Transverse colon (tissue), 4 donors: ENCODE data around the gene TRABD2B. TPM values are rescaled to one million over a fixed set of nuclear protein-coding genes. Genes with fewer than 3 reads are reported as not detected.

Source experiments
- DNase-seq: peaks from one replicate; pipeline ENCODE4 v3.0.0-alpha.2; 2019
- H3K27ac ChIP-seq, 4 donors: fragments of 200-600 bp; sonication (generic); 2 replicates each; pipeline ENCODE4 v1.5.1; 2016 to 2018; ENCODE audit warnings: inconsistent platforms in 4 of 4
- H3K27me3 ChIP-seq: fragments of 200-600 bp; sonication (generic); 2 replicates; pipeline ENCODE4 v1.5.1; 2017; ENCODE audit warnings: inconsistent platforms
- H3K36me3 ChIP-seq, 4 donors: fragments of 200-600 bp; sonication (generic); 2 replicates each; pipeline ENCODE4 v1.5.1; 2017 to 2019; ENCODE audit warnings: inconsistent platforms in 4 of 4
- H3K4me1 ChIP-seq, 4 donors: fragments of 200-600 bp; sonication (generic); 2 replicates each; pipeline ENCODE4 v1.5.1; 2017 to 2020; ENCODE audit warnings: inconsistent platforms in 4 of 4
- H3K4me3 ChIP-seq, 4 donors: fragments of 200-600 bp; sonication (generic); 1 replicate in 1 of 4; 2 replicates in 3 of 4; pipeline versions ENCODE4 v1.5.1 to v1.6.1; 2017 to 2019; ENCODE audit warnings: inconsistent platforms in 4 of 4
- H3K9me3 ChIP-seq, 2 donors: fragments of 200-600 bp; sonication (generic); 2 replicates each; pipeline ENCODE4 v1.5.1; 2017 to 2019; ENCODE audit warnings: inconsistent platforms in 2 of 2
- EP300 ChIP-seq: sonication (generic); formaldehyde crosslinking; IDR thresholded peaks from one replicate; pipeline ENCODE4 v1.6.1; 2017; ENCODE audit warnings: antibody characterized with exemption, low read depth
- POLR2A ChIP-seq: fragments of 450-650 bp; IDR thresholded peaks from one replicate; pipeline ENCODE4 v1.6.1; 2016; ENCODE audit warnings: antibody characterized with exemption, mild to moderate bottlenecking, moderate library complexity
- POLR2AphosphoS5 ChIP-seq, 3 donors: sonication (generic); formaldehyde crosslinking; IDR thresholded peaks; one replicate each; pipeline ENCODE4 v1.6.1; 2016; ENCODE audit warnings: antibody characterized with exemption in 3 of 3
- WGBS, 2 donors: methylation state at CpG; one replicate each; pipeline ENCODE4 v1.1.5; 2018; ENCODE audit warnings: low coverage in 1 of 2; 5-methylcytosine and 5-hydroxymethylcytosine counted together
- in situ Hi-C, 4 donors: fragments of 200-750 bp; cut with MboI; loops; one replicate each; pipeline versions ENCODE4 v1.15.0 to v1.15.1; 2017; ENCODE audit warnings: low sequenced_read_pairs in 3 of 4, low pct_ligation_motif_present in 1 of 4, low pct_unique_long_range_greater_than_20kb in 1 of 4
- intact Hi-C: fragments of 100-400 bp; cut with DNase I; formaldehyde crosslinking; loops from one replicate; pipeline ENCODE4 v1.15.1; 2023; ENCODE audit warnings: low total_unique reads
- total RNA-seq, 4 donors: library from RNA; depleted of rRNA; stranded (reverse); fragments of >200 nt; gene quantifications; one replicate each; pipeline ENCODE4 v1.1.0, GENCODE V29; 2016
- TF ChIP-seq, protein P1 (sequence below), 5 experiments: fragments of 200-600 bp in 3 of 5; fragments of 450-650 bp in 2 of 5; sonication (generic) in 3 of 5; IDR thresholded peaks; 1 replicate in 2 of 5; 2 replicates in 3 of 5; pipeline ENCODE4 v1.5.1; 2016 to 2017; ENCODE audit warnings: antibody characterized with exemption in 5 of 5, inconsistent platforms in 3 of 5, mild to moderate bottlenecking in 2 of 5, moderate library complexity in 1 of 5

Gene TRABD2B
- total RNA-seq, 4 donors from 2014 or later = 0.27 to 0.48 (median 0.37) TPM; not detected in 1

DNA sequence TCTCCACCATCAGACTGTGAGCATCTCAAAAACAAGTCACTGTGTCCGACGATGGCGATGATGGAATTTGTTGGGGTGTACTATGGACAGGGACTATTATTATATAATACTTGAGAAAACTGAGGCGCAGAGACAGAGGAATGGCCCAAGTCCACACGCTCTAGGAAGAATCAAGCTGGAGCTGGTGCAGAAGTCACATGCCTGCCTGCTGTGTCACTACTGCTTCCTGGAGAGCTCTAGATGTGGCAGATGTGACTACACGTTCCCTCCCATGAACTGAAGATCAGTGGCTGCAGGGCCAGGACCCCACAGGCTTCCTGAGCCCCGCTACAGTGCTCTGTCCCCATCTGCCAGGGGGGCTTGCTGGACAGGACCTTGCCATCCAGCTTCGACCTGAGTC is 56.9 kb downstream of the TRABD2B start:
- no peak for DNase-seq
- in situ Hi-C loops (no loop called here), intact Hi-C loops (no loop called here)
- no peak for TF ChIP-seq POLR2A
- TF ChIP-seq EP300 = no peak
- no peak for TF ChIP-seq POLR2AphosphoS5 (IDR thresholded peaks at IDR 0.05)
- TF ChIP-seq, protein P1, sequence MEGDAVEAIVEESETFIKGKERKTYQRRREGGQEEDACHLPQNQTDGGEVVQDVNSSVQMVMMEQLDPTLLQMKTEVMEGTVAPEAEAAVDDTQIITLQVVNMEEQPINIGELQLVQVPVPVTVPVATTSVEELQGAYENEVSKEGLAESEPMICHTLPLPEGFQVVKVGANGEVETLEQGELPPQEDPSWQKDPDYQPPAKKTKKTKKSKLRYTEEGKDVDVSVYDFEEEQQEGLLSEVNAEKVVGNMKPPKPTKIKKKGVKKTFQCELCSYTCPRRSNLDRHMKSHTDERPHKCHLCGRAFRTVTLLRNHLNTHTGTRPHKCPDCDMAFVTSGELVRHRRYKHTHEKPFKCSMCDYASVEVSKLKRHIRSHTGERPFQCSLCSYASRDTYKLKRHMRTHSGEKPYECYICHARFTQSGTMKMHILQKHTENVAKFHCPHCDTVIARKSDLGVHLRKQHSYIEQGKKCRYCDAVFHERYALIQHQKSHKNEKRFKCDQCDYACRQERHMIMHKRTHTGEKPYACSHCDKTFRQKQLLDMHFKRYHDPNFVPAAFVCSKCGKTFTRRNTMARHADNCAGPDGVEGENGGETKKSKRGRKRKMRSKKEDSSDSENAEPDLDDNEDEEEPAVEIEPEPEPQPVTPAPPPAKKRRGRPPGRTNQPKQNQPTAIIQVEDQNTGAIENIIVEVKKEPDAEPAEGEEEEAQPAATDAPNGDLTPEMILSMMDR (IDR thresholded peaks at IDR 0.05) = no peak
- H3K4me1 ChIP-seq = peaks cover 0 to 4% (median 0%) of the 10 kb centered on the region in 4 donors
- H3K9me3 ChIP-seq = no peaks in the 10 kb centered on the region
- no peaks in the 10 kb centered on the region for H3K27me3 ChIP-seq
- 73 to 80% methylated on average over 5 to 8 of the region's 8 CpGs for WGBS, 2 donors
- no peak overlapping the region for H3K27ac ChIP-seq
- no peak overlapping the region for H3K4me3 ChIP-seq
- H3K36me3 ChIP-seq = no peaks in the 10 kb centered on the region

DNA sequence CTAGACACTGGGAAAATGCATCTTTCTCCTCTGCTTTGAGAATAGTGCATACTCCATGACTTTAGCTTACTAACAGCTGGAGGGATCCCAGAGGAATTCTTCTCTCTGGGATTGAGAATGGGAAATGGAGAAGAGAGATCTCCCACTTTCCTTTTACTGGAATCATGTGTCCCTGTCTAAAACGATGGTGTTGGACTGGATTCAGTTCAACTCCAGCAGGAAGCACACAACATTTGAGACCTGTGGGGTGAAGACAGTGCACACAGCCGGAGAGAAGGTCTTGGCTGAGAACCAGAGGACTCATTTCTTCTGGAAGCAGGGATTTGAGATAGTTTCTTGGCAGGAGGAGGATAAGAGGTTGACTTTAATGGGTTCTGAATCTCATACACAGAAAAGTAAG is 58.7 kb downstream of the TRABD2B start:
- Histone ChIP-seq H3K9me3 (no peaks in the 10 kb centered on the region), H3K36me3 (no peaks in the 10 kb centered on the region), H3K4me3 (no peak overlapping the region), H3K27me3 (no peaks in the 10 kb centered on the region), H3K4me1 (peaks cover 0 to 9% (median 1%) of the 10 kb centered on the region in 4 donors), H3K27ac (no peak overlapping the region)
- 16 to 17% methylated on average over 1 to 2 of the region's 2 CpGs for WGBS, 2 donors
- intact Hi-C loops = no loop called here
- no peak for DNase-seq
- TF ChIP-seq EP300 (no peak), POLR2A (no peak), POLR2AphosphoS5 (IDR thresholded peaks at IDR 0.05) (no peak)
- TF ChIP-seq, protein P1 (IDR thresholded peaks at IDR 0.05) = no peak
- in situ Hi-C loops = no loop called here

DNA sequence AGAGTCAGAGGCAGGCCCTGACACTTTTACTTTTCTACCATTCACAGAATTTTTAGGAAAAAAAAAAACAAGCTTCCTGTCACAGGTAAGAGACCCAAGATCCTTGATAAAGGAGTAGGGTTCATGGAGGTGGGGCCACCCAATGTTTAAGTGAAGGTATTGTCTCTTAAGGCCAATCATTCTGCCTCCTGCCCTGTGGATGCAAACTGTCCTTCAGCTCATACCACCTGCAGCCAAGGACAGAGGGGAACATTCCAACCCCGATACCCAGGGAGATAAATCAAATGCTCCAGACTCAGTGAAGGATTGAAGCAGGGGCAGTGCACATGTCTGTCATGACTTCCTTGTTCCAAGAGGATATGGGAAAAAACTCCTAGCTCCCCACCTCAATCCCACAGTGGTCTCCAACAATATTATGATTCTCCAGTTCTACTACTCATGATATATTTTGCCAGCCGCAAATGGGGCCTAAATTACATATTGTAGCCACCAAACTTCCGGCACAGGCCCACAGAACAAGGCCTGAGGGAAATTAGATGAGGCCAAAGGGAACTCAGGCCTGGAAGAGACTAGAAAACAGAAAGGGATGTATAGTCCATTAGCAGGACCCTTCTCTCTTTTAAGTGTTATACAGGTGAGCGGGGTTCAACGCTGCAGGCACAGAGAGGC is 59.5 kb downstream of the TRABD2B start:
- H3K36me3 ChIP-seq = no peaks in the 10 kb centered on the region
- intact Hi-C loops (no loop called here), in situ Hi-C loops (no loop called here)
- WGBS, 2 donors = 90 to 100% methylated on average over 4 to 5 of the region's 5 CpGs
- no peak for DNase-seq
- peaks cover 0 to 13% (median 3%) of the 10 kb centered on the region in 4 donors for H3K4me1 ChIP-seq
- TF ChIP-seq EP300 (no peak), POLR2AphosphoS5 (IDR thresholded peaks at IDR 0.05) (no peak), POLR2A (no peak)
- TF ChIP-seq, protein P1 (IDR thresholded peaks at IDR 0.05) = no peak
- H3K9me3 ChIP-seq = no peaks in the 10 kb centered on the region
- no peak overlapping the region for H3K27ac ChIP-seq
- no peak overlapping the region for H3K4me3 ChIP-seq
- no peaks in the 10 kb centered on the region for H3K27me3 ChIP-seq

DNA sequence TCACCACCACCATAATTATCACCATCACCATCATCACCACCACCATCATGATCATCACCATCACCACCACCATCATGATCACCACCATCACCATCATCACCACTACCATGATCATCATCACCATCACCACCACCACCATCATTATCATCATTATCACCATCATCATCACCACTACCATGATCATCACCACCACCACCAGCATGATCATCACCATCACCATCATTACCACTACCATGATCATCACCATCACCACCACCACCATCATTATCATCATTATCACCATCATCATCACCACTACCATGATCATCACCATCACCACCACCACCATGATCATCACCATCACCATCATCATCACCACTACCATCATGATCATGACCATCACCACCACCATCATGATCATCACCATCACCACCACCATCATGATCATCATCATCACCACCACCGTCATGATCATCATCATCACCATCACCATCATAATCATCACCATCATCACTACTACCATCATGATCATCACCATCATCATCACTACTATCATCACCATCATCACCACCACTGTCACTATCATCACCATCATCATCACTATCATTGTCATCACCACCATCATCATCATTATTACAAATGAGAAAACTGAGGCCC is 60.2 kb downstream of the TRABD2B start:
- in situ Hi-C loops = no loop called here
- intact Hi-C loops = no loop called here
- H3K9me3 ChIP-seq = no peaks in the 10 kb centered on the region
- 93 to 100% methylated on average over 1 of the region's 1 CpG for WGBS, 2 donors
- no peak overlapping the region for H3K27ac ChIP-seq
- no peaks in the 10 kb centered on the region for H3K27me3 ChIP-seq
- no peak for DNase-seq
- H3K4me1 ChIP-seq = peaks cover 0 to 11% (median 3%) of the 10 kb centered on the region in 4 donors
- no peaks in the 10 kb centered on the region for H3K36me3 ChIP-seq
- TF ChIP-seq, protein P1 (IDR thresholded peaks at IDR 0.05) = no peak
- TF ChIP-seq POLR2A (no peak), EP300 (no peak), POLR2AphosphoS5 (IDR thresholded peaks at IDR 0.05) (no peak)
- no peak overlapping the region for H3K4me3 ChIP-seq
